Kidney capillary endothelial cell (primary cell): ENCODE data around the gene C20orf141.
"Not testable (repeated sequence)": the region's sequence is repeated elsewhere in the genome, so short reads cannot be mapped to it uniquely, and the experiment has no call there.

Experiments used
- DNase-seq: peaks from one replicate; pipeline ENCODE4 v3.0.0-alpha.2; 2018; ENCODE audit warnings: low spot score

The C20orf141 gene

DNA sequence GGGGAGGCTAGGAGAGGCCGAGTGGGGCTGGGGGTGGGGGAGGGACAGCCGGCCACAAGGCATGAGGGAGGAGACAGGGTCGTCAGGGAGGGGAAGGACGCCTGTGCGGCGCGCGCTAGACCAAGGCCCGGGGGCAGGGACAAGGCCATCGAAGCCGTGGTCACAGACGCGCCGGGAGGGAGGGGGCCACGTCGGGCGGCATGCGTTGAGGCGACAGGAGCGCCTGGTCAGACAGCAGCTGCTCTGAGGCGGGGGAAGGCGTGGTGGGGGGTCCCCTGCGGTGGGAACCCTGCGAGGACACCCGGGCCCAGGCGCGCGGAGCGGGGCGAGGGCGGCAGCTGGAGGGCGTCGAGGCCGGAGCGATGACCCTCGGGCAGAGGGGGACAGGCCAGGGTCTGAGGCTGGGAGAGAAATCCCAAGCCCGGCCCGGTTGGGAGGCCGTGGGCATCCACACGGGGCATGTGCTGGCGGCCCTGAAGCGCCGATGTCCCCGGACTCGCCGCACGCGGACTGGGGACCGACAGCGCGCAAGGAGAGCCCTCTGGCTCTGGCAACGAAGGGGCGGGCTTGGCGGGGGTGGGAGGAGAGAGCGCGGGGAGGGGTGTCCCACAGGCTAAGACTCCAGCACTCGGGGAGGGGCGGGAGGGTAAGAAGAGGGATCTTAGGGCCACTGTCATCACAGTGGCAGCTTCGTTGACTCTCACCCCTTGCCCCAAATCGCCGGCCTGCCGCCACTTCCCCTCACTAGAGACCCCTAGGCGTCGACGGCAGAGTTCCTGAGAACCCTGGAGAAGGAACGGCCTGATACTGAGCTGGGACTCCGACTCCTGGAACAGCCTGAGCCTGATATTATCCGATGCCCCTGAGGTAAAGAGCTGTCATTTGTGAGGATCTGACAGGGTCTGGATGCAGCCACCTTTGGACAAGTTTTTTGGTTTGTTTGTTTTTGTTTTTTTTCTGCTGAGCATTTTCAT is 6.4 kb downstream of the C20orf141 start:
- no peak for DNase-seq

- DNase-seq, result no peak
Observed at GRCh38 chr20:2822073-2822472, 7.3 kb downstream of the C20orf141 start.

GRCh38 chr20:2825761-2826160 is 11.0 kb downstream of the C20orf141 start:
- no peak for DNase-seq

GRCh38 chr20:2826655-2827054 is 11.9 kb downstream of the C20orf141 start:
- DNase-seq, result no peak

DNA sequence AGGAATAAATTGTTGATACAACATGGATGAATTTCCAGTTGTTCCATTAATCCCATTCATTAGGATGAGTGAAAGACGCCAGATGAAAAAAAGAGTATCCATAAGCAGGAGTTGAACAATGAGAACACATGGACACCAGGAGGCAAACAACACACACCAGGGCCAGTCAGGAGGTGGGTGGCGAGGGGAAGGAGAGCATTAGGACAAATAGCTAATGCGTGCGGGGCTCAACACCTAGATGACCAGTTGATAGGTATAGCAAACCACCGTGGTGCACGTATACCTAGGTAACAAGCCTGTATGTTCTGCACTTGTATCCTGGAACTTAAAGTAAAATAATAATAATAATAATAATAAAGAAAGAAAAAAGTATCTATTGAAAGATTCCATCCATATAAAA is 14.6 kb downstream of the C20orf141 start:
- no peak for DNase-seq

GRCh38 chr20:2831206-2831605 is 16.4 kb downstream of the C20orf141 start:
- not testable (repeated sequence) for DNase-seq

- DNase-seq, result no peak
Observed at GRCh38 chr20:2833761-2834160, 19.0 kb downstream of the C20orf141 start.

- no peak for DNase-seq
Observed at GRCh38 chr20:2834401-2835110, 19.8 kb downstream of the C20orf141 start.

DNA sequence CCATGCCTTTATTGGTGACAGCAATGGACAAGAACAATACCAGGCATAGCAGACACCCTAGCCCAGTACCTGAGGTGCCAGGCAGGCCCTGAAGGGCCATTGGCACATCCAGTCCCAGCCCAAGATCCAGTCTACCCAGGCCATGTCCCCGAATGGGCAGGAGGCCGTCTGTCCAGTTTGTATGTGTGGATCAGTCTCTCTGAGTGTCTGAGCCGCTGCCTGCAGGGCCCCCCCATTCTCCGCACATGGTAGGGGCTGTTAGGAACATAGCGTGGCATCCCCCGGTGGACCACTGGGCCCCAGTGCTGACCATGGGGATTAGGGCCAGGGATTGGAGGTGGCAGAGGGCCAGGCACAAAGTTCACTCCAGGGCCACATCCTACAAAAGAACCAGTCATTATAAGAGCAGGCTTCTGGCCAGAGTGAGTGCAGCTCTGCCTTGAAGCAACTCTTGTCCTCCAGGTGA is 20.6 kb downstream of the C20orf141 start:
- DNase-seq, result no peak

GRCh38 chr20:2836035-2836434 is 21.2 kb downstream of the C20orf141 start:
- DNase-seq, result no peak

DNA sequence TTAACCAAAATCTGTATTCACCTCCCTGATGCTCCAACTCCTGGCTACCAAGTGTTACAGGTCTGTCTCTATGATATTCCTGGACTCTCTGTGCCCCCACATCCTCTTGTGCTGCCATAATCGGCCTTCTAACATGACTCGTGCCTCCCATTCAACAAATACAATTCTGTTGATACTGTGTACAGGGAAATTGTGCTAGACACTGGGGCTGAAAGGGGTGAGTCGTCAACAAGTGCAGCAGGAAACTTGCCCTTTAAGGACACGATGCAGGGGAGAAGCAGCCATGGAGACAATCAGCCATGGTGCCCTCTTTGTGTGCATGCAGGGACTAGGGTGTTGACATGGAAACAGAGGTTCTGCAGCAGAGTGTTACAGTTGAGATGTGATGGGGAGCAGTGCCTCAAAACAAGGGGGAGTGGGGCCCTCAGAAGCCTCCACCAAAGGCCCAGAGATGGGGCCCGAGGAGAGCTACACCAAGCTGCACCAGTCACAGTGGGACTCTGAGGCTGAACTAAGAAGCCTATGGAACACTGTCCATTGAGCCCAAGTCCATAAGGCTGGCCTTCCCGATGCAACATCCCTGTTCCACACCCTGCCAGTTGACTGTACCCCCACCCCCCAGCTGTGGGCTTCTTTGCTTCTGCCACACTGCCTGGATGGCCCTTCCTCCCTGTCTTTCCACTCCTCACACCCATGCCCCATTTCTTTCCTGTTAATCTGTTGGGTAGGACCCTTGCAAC is 22.6 kb downstream of the C20orf141 start:
- DNase-seq, result peak; percentile 69

- no peak for DNase-seq
Observed at GRCh38 chr20:2838170-2838797, 23.5 kb downstream of the C20orf141 start.

GRCh38 chr20:2838847-2839671 is 24.3 kb downstream of the C20orf141 start:
- no peak for DNase-seq

DNA sequence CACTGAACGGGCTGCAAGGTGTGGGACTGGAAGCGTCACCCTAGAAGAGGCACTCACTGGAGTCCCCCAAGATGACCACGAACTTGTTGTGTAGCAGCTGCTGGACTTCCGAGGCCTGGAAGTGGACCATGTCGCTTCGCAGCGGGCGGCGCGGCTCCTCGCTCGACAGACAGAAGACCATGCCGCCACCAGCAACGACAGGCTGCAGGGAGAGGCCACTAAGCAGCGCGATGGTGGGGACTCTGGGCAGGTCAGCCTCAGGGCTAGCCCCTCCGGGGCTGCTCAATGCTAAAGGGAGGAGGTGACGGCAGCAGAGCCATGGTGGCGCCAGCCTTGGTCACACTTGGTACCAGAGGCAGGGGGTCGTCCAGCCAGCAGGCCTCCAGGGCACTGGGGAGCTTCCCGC is 24.9 kb downstream of the C20orf141 start:
- no peak for DNase-seq

DNA sequence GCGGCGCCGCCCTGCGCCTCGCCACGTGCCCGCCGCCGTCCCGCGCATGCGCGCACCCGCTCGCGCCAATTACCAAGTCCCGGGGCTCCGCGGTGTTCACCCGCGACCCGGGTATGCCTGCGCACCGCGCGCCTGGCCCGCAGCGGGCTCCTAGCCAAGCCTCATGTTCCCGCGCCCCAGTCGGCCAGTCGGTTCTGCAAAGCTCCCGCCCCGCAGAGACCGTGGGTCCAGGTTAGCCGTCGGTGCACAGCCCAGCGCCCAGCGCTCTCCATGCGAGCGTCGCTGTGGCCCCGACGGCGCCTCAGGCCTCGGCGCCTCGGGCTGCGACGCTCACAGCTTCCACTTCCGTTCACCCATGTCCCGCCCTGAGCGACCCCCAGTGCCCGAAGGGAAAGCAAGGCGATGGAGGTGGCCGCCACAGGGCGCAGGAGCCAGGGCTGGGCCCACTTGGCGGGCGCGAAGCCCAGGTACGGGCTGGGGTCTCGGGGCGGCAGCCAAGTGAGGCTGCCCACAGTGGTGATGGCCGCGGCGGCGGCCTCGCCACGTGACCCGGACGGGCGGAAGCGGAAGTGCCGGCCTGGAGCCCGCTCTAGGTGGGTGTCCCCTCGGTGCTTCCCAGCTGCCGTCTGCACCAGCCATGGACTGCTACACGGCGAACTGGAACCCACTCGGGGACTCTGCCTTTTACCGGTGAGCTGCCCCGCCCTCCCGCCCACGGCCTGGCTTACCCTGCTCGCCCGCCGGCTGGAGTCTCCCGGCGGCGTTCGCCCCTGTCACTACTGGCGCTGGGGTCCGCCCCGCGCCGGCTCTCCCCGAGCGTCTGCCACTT is 25.6 kb downstream of the C20orf141 start, which contains the start of the genes PCED1A and VPS16:
TSS of gene PCED1A (minus strand) at position 518 of the 829 bp plus-strand sequence. CDS start 743 bp downstream, outside the sequence.
TSS of gene VPS16 (plus strand) at position 608 of the 829 bp plus-strand sequence. CDS start at position 638, 30 bp downstream.
- DNase-seq, result peak; percentile 76

- peak; percentile 38 for DNase-seq
Observed at GRCh38 chr20:2840967-2841531, 26.3 kb downstream of the C20orf141 start.

- DNase-seq, result no peak
Observed at GRCh38 chr20:2845607-2846006, 30.8 kb downstream of the C20orf141 start.

GRCh38 chr20:2846698-2847097 is 31.9 kb downstream of the C20orf141 start:
- DNase-seq, result no peak

- no peak for DNase-seq
Observed at GRCh38 chr20:2847802-2848201, 33.0 kb downstream of the C20orf141 start.
